Fibroblast of lung (primary cell): Measurements from ENCODE around the gene DDX47.

Source experiments
- CTCF ChIP-seq, 2 donors: IDR thresholded peaks in 1 of 2; conservative IDR thresholded peaks in 1 of 2; 1 replicate in 1 of 2; 2 replicates in 1 of 2; pipeline ENCODE4 v1.5.1; 2011 to 2012; ENCODE audit warnings: low read length in 2 of 2, control low read depth in 1 of 2, inconsistent platforms in 1 of 2, low read depth in 1 of 2, mild to moderate bottlenecking in 1 of 2
- EZH2 ChIP-seq: IDR thresholded peaks from 2 replicates; pipeline ENCODE4 v1.5.1; 2012; ENCODE audit warnings: low read length, control low read depth, mild to moderate bottlenecking; ENCODE audit errors: missing control alignments

- TF ChIP-seq CTCF (conservative IDR thresholded peaks at IDR 0.05 in 1 of 2, IDR thresholded peaks at IDR 0.05 in 1 of 2; ENCODE audit: low read depth in 1 of 2, low read length in 2 of 2), result no peak
- TF ChIP-seq EZH2, result no peak
These were observed 25.9 kb downstream of the DDX47 start for GRCh38 chr12:12839003-12839395.
